GM21515 (cell line): Measurements from ENCODE around the gene TECTB.

ENCODE experiments used
- ATAC-seq: cut with Tn5 transposase; IDR thresholded peaks from one replicate; pipeline ENCODE4 v1.9.1; 2021; ENCODE audit not compliant: unreplicated experiment

Gene TECTB

DNA sequence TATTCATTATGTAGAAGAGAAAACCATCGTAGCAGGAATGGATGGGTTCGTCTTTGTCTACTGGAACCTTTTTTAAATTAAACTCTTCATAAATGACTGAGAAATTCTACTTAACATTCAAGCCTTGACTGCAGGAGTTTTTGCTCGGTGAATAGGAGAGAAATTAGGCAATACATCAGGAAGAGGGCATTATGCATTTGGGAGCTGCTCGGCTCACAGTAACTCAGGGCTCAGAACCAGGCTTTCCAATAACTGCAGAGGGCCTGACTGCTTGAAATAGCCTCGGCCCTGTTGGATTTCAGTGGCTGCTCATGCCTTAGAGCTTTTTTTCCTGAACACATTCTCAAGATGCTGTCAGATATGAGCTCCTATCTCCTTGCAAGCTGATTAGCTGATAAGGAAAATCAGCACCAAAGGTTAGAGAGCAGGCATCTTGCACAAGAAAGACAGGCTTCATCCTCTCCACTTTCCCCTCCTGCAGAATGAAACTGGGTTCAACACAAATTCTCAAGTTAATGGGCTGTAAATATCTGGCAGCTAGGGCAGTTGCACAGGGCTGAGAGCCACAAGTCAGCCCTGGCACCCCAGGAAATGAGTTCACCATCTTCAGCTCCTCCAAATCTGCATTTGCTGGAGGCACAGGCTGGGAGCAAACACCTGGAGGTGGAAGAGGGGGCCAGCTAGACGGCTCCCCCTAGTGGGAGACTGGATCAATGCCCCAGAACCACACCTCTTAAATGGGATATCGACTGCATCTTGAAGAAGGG, 24.3 kb downstream of the TECTB start:
- ATAC-seq = no peak

DNA sequence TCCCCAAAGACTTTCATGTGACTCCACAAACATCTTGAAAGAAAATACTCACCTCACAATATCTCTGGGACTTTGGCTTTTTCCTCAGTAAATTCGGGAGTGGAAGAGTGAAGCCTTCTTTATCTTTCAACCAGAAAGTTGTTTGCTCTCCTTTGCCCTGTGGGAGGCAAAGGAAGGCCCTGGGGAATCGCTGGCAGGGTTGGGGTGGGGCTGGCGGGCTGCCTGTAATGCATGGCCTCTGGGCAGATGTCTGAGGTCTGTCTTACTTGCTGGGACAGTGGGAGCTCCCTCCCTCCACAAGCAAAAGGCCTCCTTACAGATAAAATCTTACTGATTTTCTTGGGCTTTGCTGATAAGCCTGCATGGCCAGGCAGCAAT, 24.9 kb downstream of the TECTB start:
- ATAC-seq = no peak

DNA sequence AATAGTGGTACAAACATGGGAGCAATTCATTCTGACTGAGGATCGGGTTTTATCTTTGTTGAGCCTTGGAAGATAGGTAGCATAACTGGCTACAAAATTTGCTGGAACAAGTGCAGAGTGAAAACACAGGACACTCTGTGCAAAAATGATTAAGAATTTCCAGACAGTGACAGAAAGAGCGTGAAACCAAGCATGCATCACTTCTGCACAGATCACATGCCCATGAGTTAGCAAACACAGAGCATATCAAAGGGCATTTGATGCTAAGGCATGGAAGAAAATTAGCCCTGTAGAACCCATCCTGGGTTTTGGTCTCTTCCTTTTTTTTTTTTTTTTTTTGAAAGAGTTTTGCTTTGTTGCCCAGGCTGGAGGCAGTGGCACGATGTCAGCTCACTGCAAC, 28.3 kb downstream of the TECTB start:
- no peak for ATAC-seq

DNA sequence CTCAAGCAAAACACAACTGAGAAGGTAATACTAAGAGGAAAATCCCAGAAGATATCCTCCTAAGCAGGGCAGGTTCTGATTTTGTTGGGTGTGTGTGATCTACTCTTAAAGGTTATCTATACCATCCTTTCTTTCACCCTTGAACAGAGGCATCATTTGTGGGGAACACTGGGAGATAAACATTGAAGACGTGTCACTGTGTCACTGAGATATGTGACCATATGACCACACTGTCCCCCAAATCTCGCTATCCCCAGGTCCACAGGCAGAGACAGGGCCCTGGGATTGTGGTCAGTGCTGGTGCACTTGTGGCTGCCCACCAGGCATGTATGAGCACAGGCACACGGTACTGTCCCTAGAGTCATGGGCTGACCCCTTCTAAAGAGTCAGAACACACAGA, 30.0 kb downstream of the TECTB start:
- ATAC-seq = no peak

DNA sequence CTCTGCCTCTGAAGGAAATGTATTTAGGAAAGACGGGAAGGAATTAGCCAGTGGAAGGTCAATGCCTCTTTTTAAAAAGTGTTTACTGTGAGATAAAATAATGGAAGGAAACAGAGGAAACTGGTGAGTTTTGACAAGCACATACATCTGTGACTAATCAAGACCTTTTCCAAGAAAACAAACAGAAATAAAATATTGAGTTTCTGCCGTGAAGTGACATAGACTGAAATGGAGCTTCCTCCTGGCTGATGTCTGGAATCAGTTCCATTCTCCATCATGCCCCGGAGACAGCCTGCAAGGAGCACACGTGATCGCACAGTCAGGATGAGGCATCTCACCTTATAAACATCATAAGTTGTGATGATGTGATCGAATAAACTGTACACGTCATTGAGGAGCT, 30.7 kb downstream of the TECTB start:
- no peak for ATAC-seq

DNA sequence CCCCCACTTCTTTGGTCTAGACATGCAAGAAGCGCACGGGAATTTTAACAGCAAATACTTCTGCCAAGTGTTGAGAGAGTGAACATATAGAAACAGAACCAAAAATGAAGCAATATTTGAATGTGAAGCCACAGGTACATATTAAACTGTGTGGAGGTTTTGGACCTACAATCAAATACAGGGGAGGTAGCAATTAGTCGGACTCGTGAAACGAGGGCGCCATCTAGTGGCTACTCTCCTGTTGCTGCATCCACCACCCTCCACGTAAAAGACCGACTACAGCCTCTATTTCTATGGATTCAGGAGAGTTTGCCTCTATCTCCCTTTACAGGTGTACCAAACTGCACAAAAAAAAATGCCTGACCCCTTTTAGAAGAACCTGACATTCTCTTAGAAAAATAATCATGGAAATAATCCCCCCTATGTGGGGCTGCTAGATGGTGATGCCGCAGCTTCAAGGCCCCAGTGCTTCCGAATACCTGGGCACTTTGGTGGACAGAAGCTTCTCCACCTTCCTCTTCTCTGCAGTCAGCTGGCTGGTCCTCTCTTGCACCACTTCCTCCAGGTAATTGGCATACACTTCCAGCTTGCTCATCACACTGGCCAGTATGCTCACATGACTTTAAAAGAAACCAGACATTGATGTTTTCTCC, 31.7 kb downstream of the TECTB start:
- peak; percentile 83 for ATAC-seq

DNA sequence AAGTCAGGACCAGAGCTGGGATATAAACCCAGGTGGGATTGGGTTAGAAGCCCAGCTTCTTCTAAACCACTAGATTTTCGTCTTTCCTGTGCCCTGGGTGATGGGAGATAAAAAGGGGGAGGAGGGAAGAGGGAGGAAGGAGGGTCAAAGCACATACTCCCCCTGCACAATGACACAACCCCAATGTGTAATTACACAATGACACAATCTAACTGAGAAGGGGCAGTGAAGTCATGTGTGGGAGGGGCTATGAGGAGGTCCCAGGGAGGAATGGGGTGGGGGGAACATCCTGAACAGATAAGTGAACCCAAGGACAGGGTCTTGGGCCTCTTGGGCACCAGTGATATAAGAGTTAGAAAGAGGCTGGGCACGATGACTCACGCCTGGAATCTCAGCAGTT, 44.5 kb downstream of the TECTB start:
- ATAC-seq = no peak

DNA sequence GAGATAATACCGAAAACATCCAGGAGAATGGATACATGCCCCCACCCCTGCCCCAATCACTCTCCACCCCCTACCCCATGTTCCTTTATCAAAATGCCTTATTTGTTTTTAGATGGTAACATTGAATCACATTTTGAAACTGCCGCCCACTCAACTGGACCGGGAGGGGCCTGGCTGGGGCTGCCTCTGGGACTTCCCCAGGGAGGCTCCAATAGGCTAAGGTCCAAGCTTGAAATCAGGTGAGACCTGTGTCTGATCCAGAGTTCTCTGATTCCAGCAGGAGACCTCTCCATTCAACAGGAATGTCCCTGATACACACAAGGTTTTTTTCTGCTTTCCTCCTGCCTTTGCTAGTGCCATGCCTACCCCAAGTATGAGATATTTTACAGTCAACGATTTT, 47.0 kb downstream of the TECTB start:
- no peak for ATAC-seq

DNA sequence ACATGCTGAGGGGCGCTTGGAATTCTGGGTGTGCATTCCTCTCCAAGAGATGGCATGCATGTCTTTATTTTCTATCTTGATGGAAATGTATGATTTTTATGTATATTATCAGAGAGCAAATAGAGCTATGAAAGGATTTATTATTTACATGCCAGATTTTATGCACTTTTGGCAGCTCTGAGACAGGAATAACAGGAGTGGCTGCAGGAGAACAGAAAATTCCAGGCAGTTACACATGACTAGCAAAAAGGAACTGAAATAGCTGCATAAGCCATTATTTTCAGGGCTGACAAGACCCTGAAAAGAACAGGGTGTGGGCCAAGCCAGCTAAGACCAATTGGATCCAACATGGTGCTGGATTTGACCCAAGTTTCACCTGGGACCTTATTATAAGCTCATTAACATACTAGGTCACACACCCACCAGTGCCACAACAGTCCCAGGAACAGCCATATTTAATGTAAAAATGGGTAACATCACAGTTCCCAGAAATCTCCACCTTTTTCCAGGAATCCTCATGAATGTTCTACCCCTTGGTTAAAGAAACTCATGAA, 47.5 kb downstream of the TECTB start:
- no peak for ATAC-seq

DNA sequence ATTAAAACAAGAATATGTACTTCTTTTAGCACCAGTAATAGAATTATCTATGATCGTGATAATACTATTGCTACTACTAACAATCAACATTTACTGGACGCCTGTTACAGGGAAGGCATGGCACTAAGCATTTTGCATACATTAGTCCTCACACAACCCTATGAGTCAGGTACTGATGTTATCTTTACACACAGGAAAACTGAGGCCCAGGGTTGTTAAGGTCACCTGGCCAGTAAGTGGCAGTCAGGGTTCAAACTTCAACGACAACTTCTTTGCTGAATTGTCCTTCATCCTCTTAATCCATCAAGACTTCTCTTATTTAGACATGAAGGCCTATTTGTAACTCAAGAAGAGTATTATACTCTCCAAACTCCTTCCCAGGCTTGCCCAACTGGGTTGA, 48.8 kb downstream of the TECTB start:
- no peak for ATAC-seq

DNA sequence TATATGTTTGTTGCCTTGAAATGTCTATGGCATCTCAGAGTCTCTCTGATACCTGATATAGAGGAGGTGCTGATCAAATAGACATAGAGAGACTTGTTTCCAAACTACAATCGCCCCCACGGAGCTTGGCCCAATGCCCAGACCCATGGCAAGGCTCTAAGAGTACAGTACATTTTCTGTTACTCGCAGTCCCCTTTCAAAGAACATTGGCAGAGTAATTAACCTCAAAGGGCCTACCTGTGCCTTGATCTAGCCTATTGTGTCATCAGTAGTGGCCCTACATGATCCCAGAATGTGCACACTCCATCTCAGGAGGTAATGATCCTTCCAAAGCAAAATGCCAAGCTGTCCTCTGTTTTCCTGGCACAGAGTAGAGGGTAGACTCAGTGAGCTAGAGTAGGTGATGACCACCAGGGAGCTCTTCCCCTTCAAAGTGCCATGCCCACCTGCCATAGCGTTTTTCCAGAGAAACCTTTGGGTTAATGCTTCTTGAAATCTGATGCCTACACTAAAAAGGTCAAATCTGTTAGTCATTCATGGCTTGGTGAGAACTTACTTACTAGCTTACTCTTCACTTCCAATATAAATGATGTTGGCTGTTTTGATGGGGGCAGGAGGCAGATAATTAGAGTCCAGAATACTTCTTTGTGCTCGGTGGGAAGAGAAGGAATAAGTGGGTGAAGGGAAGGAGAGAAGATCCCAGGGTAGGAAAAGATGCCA, 49.5 kb downstream of the TECTB start:
- no peak for ATAC-seq

DNA sequence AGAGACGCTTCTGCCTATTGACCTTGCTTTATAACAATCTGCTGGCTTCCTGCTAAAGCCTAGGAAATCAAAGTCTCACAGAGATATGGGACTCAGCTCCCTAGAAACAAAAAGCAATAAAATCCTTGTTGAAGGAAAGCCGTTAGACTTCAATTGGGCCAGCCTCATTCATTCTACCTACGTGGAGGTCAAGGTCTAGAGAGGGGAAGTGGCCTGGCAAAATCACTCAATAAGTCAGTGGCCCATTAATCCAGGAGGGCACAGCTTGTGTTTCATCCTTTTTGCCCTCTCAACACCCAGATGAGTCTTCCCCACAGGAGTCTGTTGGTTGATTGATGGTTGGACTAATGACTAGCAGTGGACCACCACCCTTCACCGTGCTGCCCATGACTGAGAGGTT, 50.3 kb downstream of the TECTB start:
- no peak for ATAC-seq

DNA sequence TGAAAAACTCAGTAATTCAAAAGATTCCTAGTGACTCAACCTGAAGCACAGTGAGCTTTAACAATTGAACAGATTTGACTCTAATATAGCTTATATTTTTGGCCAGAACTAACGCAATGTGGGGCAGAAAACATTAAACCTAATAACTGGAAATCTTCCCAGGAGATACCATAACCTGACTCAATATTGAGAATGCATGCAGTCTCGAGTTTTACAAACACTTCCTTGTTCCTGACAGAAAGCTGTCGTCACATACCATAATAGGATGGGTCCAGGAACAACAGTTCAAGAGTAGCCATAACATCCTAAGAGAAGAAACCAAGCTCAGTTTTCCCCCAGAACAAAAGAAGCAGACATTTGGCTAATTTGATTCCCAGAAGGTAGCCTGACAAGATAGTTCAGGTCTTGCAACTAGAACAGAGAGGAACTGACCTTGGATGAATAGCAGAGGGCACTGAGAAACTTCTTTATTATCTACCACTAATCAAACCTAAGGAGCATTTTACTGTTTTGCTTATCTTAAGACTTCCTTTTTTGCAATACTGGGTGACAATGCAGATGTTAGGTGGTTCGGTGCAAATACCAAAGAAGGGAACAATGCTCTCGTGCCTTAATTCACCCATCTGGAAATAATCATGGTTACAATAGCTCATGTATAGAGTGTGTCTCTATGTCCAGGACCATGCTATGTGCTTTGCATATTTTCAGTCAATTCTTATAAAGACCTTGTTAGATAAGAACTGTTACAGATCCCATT, 52.1 kb downstream of the TECTB start:
- ATAC-seq = no peak

DNA sequence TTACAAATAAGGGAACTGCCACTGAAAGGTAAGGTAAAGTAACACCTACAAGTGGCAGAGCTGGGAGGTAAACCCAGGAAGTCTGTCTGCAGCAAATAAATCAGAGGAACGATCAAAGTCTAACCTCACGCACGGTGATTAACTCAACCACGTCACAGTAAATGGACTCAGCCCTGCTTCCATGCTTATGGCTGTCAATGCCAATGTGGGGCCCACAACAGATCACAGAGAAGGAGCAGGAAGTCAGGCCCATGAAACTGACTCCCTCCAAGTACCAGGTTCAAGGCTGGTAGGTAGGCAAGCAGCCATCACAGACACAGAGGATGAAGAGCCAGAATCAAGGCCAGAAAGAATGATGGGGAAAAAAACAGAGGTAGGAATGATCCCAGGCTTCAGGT, 52.7 kb downstream of the TECTB start:
- no peak for ATAC-seq

DNA sequence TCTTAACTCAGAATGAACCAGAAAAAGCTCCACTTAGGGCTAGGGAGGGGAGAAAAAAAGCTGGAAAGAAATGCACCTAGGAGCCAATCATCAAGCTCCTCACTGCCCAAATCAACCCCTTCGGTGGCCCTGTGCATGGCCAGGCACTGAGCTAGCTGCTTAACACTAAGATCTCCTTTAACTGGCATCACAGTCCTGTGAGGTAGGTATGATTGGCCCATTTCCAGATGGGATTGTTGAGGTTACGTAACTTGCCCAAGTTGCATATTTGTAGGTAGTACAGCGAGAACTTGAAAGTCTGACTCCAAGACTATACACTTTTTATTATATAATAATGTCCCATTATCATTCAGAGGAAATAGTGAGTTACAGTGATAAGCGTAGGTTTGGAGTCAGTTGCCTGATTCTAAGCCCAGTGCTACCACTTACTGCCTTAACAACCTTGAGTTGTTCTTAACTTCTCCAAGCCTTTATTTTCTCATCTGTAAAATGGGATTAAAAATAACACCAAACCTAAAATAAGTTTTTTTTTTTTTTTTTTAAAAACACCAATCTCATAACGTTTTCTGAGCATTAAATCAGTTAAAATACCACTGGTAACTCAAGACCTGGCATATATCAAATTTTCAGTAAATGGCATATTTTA, 53.5 kb downstream of the TECTB start:
- ATAC-seq = no peak

DNA sequence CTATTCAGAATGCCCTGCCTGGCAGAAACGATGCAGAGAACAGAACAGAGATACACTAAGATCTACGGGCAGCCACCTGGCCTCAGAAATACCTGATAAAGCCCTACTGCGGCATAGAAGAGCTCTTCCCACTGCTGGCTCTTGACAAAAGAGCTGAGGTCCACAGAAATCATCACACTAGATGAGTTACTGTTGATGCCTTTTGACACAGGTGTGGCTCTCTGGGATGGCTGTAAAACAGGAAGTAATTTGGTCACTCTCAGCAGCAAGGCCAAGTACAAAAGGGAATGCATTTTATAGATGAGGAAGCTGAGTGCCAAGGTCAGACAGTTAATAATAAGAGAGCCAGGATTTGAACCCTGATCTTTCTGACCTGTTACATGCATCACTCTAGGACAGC, 55.8 kb downstream of the TECTB start:
- ATAC-seq = no peak

DNA sequence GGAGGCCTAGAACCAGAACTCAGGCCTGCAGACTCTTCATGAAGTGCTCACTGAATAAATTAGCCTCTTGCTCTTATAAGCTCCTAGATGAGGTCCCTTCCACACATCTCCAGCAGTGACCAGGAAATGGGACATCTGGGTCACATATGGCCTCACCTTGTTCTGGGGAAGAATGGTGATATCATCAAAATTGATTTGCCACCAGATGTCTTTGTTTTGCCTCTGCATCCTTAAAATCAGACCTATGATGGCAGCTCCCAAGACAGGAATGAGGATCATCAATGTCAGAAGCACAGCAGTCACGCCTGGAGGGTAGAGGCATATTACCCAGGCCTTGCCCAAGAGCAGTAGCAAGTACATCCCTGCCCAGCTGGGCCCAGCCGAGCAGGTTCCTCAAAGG, 57.4 kb downstream of the TECTB start:
- ATAC-seq = no peak

DNA sequence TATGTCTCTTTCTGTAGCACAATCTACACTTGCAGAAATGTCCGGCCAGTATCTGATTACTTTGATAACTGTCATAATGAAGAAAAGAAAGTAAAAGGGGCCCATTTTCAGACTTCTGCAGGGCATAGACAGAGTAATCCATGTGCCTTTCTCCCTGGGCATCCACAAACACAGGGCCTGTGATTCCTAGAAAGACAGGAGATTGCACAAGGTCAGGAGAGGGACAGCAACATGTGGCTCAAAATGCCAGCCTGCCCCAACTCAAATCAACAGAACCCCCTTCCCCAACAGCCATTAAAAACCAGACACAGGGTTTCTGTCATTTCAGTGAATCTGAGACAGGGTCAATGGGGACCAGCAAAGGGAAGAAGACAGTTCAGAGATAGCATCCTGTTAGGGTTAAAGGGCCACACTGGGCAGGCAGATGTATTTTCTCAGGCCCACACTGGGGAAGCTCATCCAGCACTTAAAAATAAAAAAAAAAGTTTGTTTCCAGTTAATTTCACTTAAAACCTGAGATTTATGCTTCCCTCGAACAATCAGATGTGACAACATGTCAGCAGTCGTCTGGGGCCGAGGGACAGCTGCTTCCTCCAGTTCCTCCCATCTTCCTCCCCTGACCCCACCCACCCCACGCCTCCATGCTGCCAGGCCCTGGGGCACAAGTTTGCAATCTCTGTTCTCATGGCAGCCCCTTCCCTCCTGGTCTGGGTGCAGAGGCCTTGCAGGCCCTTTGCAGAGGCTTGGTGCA, 60.0 kb downstream of the TECTB start:
- ATAC-seq = no peak

DNA sequence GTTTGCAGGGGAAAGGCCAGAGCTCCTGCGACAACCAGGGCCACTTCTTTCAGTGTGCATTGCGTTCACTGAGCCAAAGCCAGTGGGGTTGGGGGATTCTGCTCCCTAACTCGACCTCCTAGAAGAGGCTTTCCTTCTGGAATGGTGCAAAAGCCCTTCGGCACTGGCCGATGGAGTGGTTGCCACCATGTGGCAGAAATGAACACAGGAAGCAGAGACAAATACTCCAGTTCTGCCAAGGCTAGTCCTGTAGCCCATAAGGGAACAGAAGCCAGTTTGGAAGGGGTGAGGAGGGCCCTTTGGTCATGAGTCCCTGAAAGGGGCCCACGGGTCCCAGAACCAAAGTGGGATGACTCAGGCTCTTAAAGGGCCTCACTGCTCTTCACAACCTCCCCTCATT, 61.1 kb downstream of the TECTB start:
- no peak for ATAC-seq

DNA sequence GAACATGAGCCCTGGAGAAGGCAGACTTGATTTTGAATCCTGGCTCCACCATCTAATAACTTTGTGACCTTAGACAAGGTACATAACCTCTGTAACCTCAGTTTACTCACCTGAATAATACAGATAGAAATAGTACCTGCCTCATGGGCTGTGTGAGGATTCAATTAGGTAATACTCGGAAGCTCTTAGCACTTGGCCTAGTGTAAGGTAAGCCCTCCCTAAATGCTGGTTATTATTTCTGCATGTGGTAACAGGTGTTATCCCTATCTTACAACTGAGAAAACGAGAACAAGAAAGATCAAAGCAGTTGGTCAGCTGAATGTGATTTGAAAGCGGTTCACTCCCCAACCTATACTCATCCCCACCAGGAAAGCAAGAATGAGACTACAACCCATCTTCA, 62.0 kb downstream of the TECTB start:
- no peak for ATAC-seq
